ENCODE results near the gene GRK1.
"Not testable (repeated sequence)": the region's sequence is repeated elsewhere in the genome, so short reads cannot be mapped to it uniquely, and the experiment has no call there.

The GRK1 gene

GRCh38 chr13:113665597-113666328 lies 1.3 kb upstream of the GRK1 start:
- DNase-seq (ENCODE audit: low spot score) = no peak

- no peak for DNase-seq (ENCODE audit: low spot score)
These were observed 719 bp upstream of the GRK1 start for GRCh38 chr13:113666329-113666670.

GRCh38 chr13:113667771-113668490 lies 912 bp downstream of the GRK1 start:
- no peak for DNase-seq (ENCODE audit: low spot score)

- DNase-seq (ENCODE audit: low spot score) = no peak
These were observed 1.5 kb downstream of the GRK1 start for GRCh38 chr13:113668491-113668971.

- DNase-seq (ENCODE audit: low spot score) = no peak
These were observed 2.3 kb downstream of the GRK1 start for GRCh38 chr13:113669231-113669754.

GRCh38 chr13:113669755-113670341 lies 2.8 kb downstream of the GRK1 start:
- no peak for DNase-seq (ENCODE audit: low spot score)

- DNase-seq (ENCODE audit: low spot score) = no peak
These were observed 3.5 kb downstream of the GRK1 start for GRCh38 chr13:113670541-113670940.

- no peak for DNase-seq (ENCODE audit: low spot score)
These were observed 4.3 kb downstream of the GRK1 start for GRCh38 chr13:113671066-113672001.

GRCh38 chr13:113672002-113672651 lies 5.1 kb downstream of the GRK1 start:
- DNase-seq (ENCODE audit: low spot score) = no peak

- DNase-seq (ENCODE audit: low spot score) = no peak
These were observed 55.9 kb downstream of the GRK1 start for GRCh38 chr13:113722921-113723320.

- DNase-seq (ENCODE audit: low spot score) = no peak
These were observed 56.5 kb downstream of the GRK1 start for GRCh38 chr13:113723410-113724015.

GRCh38 chr13:113724016-113724758 lies 57.2 kb downstream of the GRK1 start:
- no peak for DNase-seq (ENCODE audit: low spot score)

- DNase-seq (ENCODE audit: low spot score) = peak; percentile 79
These were observed 57.8 kb downstream of the GRK1 start for GRCh38 chr13:113724780-113725315.

- DNase-seq (ENCODE audit: low spot score) = not testable (repeated sequence)
These were observed 58.5 kb downstream of the GRK1 start for GRCh38 chr13:113725329-113726105.

- not testable (repeated sequence) for DNase-seq (ENCODE audit: low spot score)
These were observed 59.2 kb downstream of the GRK1 start for GRCh38 chr13:113726106-113726821.

GRCh38 chr13:113726961-113727411 lies 60.0 kb downstream of the GRK1 start:
- DNase-seq (ENCODE audit: low spot score) = peak; percentile 52

GRCh38 chr13:113728571-113729054 lies 61.6 kb downstream of the GRK1 start:
- no peak for DNase-seq (ENCODE audit: low spot score)

All from kidney tubule cell (primary cell).